ENCODE measurements around the gene TGFBR3L.

TGFBR3L gene

GRCh38 chr19:7921302-7921966 is 6.8 kb downstream of the TGFBR3L start:
- peaks cover 0 to 33% of the 10 kb centered on the region in 2 donors for H3K27me3 ChIP-seq
- TF ChIP-seq CTCF (IDR thresholded peaks at IDR 0.05), result no peak
- H3K9me3 ChIP-seq, result no peaks in the 10 kb centered on the region
- peaks cover 9 to 20% (median 14%) of the 10 kb centered on the region in 3 donors for H3K36me3 ChIP-seq
- peaks cover 4 to 91% (median 79%) of the 10 kb centered on the region in 4 donors for H3K4me1 ChIP-seq
- H3K27ac ChIP-seq, result peak overlapping the region; percentile 85 to 88
- DNase-seq, result no peak
- peak overlapping the region; percentile 72 to 85 for H3K4me3 ChIP-seq
- intact Hi-C loops (cut with DNase I; ENCODE audit: low total_unique reads), result no loop called here

GRCh38 chr19:7921967-7922835 is 7.6 kb downstream of the TGFBR3L start:
- DNase-seq, result no peak
- H3K4me3 ChIP-seq, result peak overlapping the region; percentile 72 to 85
- TF ChIP-seq CTCF (IDR thresholded peaks at IDR 0.05), result no peak
- H3K27ac ChIP-seq, result peak overlapping the region; percentile 85 to 88
- intact Hi-C loops (cut with DNase I; ENCODE audit: low total_unique reads), result no loop called here
- H3K4me1 ChIP-seq, result peaks cover 4 to 91% (median 79%) of the 10 kb centered on the region in 4 donors
- no peaks in the 10 kb centered on the region for H3K9me3 ChIP-seq
- H3K36me3 ChIP-seq, result peaks cover 9 to 20% (median 14%) of the 10 kb centered on the region in 3 donors
- H3K27me3 ChIP-seq, result peaks cover 0 to 25% of the 10 kb centered on the region in 2 donors

GRCh38 chr19:7922836-7923195 is 8.2 kb downstream of the TGFBR3L start:
- Histone ChIP-seq H3K4me1 (peaks cover 4 to 91% (median 79%) of the 10 kb centered on the region in 4 donors), H3K4me3 (no peak overlapping the region), H3K27ac (peak overlapping the region in 1 of 2 donors; percentile 85), H3K36me3 (peaks cover 9 to 20% (median 14%) of the 10 kb centered on the region in 3 donors), H3K27me3 (peaks cover 0 to 19% of the 10 kb centered on the region in 2 donors), H3K9me3 (no peaks in the 10 kb centered on the region)
- TF ChIP-seq CTCF (IDR thresholded peaks at IDR 0.05), result no peak
- DNase-seq, result no peak
- intact Hi-C loops (cut with DNase I; ENCODE audit: low total_unique reads), result no loop called here

GRCh38 chr19:7923295-7924191 is 8.9 kb downstream of the TGFBR3L start:
- peaks cover 0 to 11% of the 10 kb centered on the region in 2 donors for H3K27me3 ChIP-seq
- H3K9me3 ChIP-seq, result no peaks in the 10 kb centered on the region
- peak overlapping the region in 1 of 2 donors; percentile 3 for H3K4me3 ChIP-seq
- DNase-seq, result no peak
- peaks cover 9 to 20% (median 14%) of the 10 kb centered on the region in 3 donors for H3K36me3 ChIP-seq
- peak overlapping the region; percentile 46 to 85 for H3K27ac ChIP-seq
- intact Hi-C loops (cut with DNase I; ENCODE audit: low total_unique reads), result no loop called here
- H3K4me1 ChIP-seq, result peaks cover 4 to 92% (median 83%) of the 10 kb centered on the region in 4 donors
- TF ChIP-seq CTCF (IDR thresholded peaks at IDR 0.05), result no peak

- peak overlapping the region in 1 of 2 donors; percentile 49 for H3K4me3 ChIP-seq
- no peaks in the 10 kb centered on the region for H3K9me3 ChIP-seq
- peaks cover 4 to 92% (median 82%) of the 10 kb centered on the region in 4 donors for H3K4me1 ChIP-seq
- peaks cover 0 to 4% of the 10 kb centered on the region in 2 donors for H3K27me3 ChIP-seq
- H3K36me3 ChIP-seq, result peaks cover 9 to 20% (median 14%) of the 10 kb centered on the region in 3 donors
- intact Hi-C loops (cut with DNase I; ENCODE audit: low total_unique reads), result no loop called here
- no peak for DNase-seq
- no peak for TF ChIP-seq CTCF (IDR thresholded peaks at IDR 0.05)
- peak overlapping the region; percentile 46 to 85 for H3K27ac ChIP-seq
These were observed 9.6 kb downstream of the TGFBR3L start for GRCh38 chr19:7924241-7924640.

Data from tibial artery (tissue), 4 donors.